Measurements from ENCODE around the gene ST3GAL3.

DNA sequence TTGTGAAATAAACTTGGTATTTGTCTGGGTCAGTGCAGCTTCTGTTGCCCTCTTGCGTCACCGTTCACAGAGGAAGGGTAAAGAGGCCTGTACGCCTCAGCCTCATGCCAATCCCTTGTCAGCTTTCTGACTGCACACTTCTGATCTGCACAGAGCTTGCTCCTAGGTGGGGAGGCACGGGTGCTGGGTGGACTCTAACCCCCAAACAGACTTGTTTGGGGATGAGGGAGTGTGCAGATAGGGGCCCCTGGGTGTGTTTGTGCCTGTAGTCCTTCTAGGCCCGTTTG is 270.9 kb downstream of the ST3GAL3 start:
- TF ChIP-seq ELF4 (IDR thresholded peaks at IDR 0.05) = no peak
- TF ChIP-seq, protein P1, sequence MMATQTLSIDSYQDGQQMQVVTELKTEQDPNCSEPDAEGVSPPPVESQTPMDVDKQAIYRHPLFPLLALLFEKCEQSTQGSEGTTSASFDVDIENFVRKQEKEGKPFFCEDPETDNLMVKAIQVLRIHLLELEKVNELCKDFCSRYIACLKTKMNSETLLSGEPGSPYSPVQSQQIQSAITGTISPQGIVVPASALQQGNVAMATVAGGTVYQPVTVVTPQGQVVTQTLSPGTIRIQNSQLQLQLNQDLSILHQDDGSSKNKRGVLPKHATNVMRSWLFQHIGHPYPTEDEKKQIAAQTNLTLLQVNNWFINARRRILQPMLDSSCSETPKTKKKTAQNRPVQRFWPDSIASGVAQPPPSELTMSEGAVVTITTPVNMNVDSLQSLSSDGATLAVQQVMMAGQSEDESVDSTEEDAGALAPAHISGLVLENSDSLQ (IDR thresholded peaks at IDR 0.05) = no peak
- no peak for TF ChIP-seq ZNF384 (IDR thresholded peaks at IDR 0.05)
- TF ChIP-seq FOXK2 (IDR thresholded peaks at IDR 0.05) = no peak
